ENCODE results near the gene KLHL29.

KLHL29 gene

DNA sequence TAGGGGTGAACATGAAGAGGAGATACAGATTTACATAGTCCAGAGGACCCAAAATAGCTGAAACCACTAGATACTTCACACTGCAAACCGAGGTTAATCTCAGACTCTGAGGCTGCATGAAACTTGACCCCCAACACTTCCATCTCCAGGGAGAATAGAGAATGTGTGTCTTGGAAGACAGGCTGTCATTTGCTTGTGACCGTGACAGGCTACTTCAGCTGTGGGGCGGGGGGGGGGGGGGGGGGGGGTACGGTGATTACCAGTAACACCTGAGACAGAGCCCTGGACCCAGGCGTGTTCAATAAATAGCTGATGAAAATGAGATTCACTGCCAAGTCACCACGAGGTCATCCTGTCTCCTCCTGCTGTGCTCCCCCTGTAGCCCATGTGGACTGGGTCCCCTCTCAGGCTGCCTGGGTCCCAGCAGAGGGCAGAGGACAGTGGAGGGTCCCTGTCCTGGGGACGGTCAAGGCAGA lies 5.7 kb upstream of the KLHL29 start:
- H3K36me3 Mint-ChIP-seq: peaks cover 0 to under 1% of the 10 kb centered on the region in 2 donors
- no peak overlapping the region for H3K27ac Mint-ChIP-seq
- H3K4me1 Mint-ChIP-seq: peaks cover 17 to 20% of the 10 kb centered on the region in 2 donors
- H3K4me3 Mint-ChIP-seq: no peak overlapping the region
- peaks cover 39 to 49% of the 10 kb centered on the region in 2 donors for H3K27me3 Mint-ChIP-seq
- no peak for ATAC-seq (replicated peaks)
- H3K9me3 Mint-ChIP-seq: peaks cover 0 to 5% of the 10 kb centered on the region in 2 donors
- no peak for DNase-seq

DNA sequence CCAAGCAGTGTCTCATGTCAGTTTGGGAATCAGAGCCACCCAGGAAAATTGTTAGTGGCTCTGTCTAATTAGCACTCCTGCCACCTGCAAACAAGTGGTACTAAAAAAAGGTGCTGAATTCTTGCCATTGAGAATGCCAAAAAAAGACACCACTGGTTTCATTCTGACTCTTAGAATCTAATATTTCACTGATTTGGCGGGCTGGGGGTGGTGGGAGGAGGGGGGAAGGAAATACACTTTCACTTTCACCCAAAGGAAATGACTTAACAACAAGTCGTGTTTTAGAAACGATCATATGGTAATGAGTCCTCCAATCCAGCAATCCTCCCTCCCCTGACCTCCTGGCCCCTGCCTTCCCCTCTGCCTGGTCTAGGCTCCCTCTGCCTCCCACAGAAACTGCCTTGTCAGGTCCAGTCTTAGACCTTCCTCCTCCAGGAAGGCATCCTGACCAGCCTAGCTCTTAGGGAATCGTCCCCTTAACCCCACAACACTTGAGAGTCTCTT lies 4.4 kb upstream of the KLHL29 start:
- peaks cover 38 to 40% of the 10 kb centered on the region in 2 donors for H3K27me3 Mint-ChIP-seq
- DNase-seq (no peak), ATAC-seq (replicated peaks) (peak; percentile 45 to 51)
- peak overlapping the region; percentile 51 to 70 for H3K4me3 Mint-ChIP-seq
- peak overlapping the region; percentile 62 for H3K27ac Mint-ChIP-seq
- H3K36me3 Mint-ChIP-seq: peaks cover 0 to 4% of the 10 kb centered on the region in 2 donors
- H3K9me3 Mint-ChIP-seq: peaks cover 0 to 4% of the 10 kb centered on the region in 2 donors
- peaks cover 19 to 24% of the 10 kb centered on the region in 2 donors for H3K4me1 Mint-ChIP-seq

DNA sequence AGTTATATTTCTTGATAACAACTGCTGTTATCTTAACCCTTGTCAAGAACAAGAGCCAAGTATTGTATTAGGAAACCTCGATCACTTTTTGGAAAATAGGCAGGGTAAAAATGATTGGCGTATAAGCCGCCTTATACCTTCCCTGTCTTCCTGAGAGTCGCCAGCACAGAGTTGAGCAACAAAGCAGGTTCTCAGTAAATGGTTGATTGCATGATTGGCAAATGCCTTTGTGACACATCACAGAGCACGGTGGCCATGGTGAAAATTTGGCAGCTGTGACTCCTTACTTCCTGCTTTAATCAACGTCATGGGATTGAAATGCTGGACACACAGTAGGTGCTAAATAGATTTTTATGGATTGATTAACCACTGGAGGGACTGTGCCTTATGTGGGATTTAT lies 3.9 kb upstream of the KLHL29 start:
- H3K27me3 Mint-ChIP-seq: peaks cover 34 to 39% of the 10 kb centered on the region in 2 donors

DNA sequence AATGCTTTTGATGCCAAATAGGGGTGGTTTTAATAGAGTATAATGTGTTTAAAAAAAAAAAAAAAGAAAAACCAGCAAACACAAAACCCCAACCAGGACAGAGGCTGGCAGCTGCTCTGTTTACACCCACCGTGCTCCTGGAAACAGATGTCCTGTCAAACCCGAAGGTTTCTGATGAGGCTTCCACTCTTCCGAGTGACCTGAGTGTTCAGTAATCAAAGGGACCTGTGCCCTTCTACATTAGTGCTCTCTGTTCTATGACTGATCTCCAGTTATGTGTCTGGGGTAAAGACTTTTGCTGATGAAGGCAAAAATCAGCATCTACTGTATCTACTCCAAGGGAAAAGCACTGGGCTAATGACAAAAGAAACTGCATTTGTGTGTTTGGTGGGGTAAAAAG lies 3.5 kb upstream of the KLHL29 start:
- peaks cover 0 to 4% of the 10 kb centered on the region in 2 donors for H3K36me3 Mint-ChIP-seq

More for the DNA sequence above, 3.9 kb upstream of the KLHL29 start:
- ATAC-seq (replicated peaks) (no peak), DNase-seq (no peak)
- peaks cover 0 to 4% of the 10 kb centered on the region in 2 donors for H3K36me3 Mint-ChIP-seq
- H3K4me1 Mint-ChIP-seq: peaks cover 19 to 27% of the 10 kb centered on the region in 2 donors
- peak overlapping the region; percentile 51 to 70 for H3K4me3 Mint-ChIP-seq
- H3K9me3 Mint-ChIP-seq: peaks cover 0 to 1% of the 10 kb centered on the region in 2 donors
- H3K27ac Mint-ChIP-seq: peak overlapping the region; percentile 62

DNA sequence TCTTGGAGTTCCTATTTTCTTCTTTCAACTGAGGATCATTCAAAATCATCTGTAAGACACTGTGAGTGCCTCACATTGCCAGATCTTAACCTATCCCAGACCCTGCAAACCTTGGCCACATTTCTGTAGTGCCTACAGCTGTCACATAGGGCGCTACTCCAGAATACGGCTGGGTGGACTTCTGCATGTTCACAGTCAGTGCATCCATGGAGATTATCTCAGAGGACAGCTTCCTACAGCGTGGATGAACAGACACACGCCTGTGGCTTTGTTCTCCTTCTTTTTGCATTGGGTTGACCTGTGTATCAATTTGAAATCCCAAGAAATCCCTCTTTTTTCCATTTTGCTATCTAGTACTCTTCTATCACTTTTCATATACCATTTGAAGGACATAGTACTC lies 1.9 kb upstream of the KLHL29 start:
- peaks cover 0 to 4% of the 10 kb centered on the region in 2 donors for H3K36me3 Mint-ChIP-seq
- peaks cover 0 to 1% of the 10 kb centered on the region in 2 donors for H3K9me3 Mint-ChIP-seq
- no peak overlapping the region for H3K4me3 Mint-ChIP-seq
- peaks cover 24 to 38% of the 10 kb centered on the region in 2 donors for H3K4me1 Mint-ChIP-seq
- no peak overlapping the region for H3K27ac Mint-ChIP-seq
- no peak for DNase-seq
- peaks cover 32 to 44% of the 10 kb centered on the region in 2 donors for H3K27me3 Mint-ChIP-seq
- no peak for ATAC-seq (replicated peaks)

More for the DNA sequence above, 3.5 kb upstream of the KLHL29 start:
- no peak overlapping the region for H3K4me3 Mint-ChIP-seq
- peaks cover 34 to 39% of the 10 kb centered on the region in 2 donors for H3K27me3 Mint-ChIP-seq
- H3K4me1 Mint-ChIP-seq: peaks cover 22 to 31% of the 10 kb centered on the region in 2 donors
- peaks cover 0 to 1% of the 10 kb centered on the region in 2 donors for H3K9me3 Mint-ChIP-seq
- no peak for DNase-seq
- H3K27ac Mint-ChIP-seq: no peak overlapping the region
- ATAC-seq (replicated peaks): no peak

DNA sequence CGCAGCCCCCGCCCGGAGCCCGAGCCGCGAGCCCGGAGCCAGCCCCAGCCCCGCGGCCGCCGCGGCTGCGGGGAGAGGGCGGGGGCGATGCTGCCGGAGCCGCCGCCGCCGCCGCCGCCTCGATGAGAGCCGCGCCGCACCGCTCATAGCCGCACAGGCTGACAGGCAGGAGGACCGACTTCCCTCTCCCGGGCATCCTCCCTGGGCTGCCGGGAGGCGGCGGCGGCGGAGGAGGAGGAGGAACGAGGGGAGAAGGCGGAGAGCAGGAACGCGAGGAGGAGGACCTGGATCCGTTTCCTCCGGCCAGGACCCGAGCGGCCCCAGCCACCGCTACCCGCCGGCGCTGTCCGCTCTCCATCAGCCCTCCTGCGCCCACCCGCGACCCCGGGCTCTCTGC lies 370 bp downstream of the KLHL29 start:
- ATAC-seq (replicated peaks) (peak; percentile 40 to 45), DNase-seq (no peak)
- Mint-ChIP-seq H3K9me3 (peaks cover 0 to 1% of the 10 kb centered on the region in 2 donors), H3K36me3 (peaks cover 0 to 4% of the 10 kb centered on the region in 2 donors), H3K4me3 (peak overlapping the region in 1 of 2 donors; percentile 53), H3K27me3 (peaks cover 51 to 65% of the 10 kb centered on the region in 2 donors), H3K27ac (no peak overlapping the region), H3K4me1 (peaks cover 21 to 34% of the 10 kb centered on the region in 2 donors)

DNA sequence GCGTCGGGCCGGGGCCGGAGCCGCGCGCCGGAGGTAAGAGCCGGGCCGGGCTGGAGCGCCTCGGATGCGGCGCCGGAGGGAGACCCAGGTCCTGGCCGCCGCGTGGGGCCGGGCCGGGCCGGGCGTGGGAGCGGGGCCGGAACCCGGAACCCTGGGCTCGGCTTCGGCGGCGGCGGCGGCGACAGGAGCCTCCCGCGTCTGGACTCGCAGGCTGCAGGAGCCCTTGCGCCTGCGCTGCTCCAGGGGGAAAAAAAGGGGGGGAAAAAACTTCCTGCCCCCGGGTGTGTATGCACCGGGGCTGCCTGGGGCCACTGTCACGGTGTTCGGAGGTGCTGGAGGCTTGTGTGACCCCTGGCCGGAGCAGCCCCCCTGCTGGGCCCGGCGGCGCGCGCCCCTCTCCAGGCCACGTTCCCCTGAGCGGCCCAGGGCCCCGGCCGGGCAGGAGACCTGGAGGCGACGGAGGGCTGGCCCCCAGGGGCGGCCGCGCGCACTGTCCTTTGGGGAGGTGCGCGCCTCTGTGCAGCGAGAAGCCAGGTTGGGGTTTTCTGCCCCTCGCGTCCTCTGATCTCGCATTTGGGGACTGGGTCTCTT lies 864 bp downstream of the KLHL29 start:
- Mint-ChIP-seq H3K27ac (peak overlapping the region; percentile 73), H3K4me1 (peaks cover 16 to 29% of the 10 kb centered on the region in 2 donors), H3K9me3 (peaks cover 0 to 1% of the 10 kb centered on the region in 2 donors), H3K4me3 (peak overlapping the region; percentile 81 to 82), H3K27me3 (peaks cover 52 to 68% of the 10 kb centered on the region in 2 donors), H3K36me3 (peaks cover 0 to 4% of the 10 kb centered on the region in 2 donors)
- DNase-seq: no peak
- peak; percentile 7 to 19 for ATAC-seq (replicated peaks)

DNA sequence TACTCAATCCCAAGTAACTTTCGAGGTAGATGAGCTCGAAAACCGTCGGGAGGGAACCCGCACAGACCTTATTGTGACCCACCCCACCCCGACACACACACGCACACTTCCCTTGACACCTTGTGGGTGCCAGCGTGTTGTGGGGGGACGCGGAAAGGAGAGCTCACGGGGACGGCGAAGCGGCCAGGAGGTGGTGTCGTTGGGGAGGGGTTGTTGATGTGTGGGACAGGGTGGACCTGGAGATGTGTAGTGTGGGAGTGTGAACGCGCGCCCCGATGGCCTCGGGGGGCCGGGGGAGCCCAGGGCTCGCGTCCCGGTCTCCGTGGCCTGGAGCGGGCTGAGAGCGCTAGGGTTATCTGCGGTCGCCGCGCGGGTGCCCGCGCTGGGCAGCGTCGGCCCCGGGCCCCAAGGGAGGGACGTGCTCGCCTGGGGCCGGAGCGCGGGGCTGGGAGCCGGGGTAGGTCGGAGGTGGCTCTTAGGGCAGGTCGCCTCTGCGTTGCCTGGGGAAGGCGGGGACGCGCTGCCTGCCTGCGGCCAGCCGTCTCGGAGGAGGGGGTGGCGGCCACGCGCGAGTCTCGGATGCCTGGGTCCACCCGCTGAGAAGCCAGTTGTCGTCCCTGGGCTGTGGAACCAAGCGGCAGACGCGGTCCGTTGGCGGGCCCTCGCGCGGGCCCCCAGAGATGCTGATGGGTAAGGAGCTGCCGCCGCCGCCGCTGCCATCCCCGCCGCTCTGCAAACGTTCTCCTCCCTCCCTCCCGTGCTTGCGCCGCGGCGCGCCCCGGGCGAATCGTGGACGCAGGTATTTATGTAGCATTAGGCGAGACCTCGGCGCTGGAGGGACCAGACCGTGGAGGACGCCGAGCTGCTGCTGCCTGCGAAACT lies 1.6 kb downstream of the KLHL29 start:
- peaks cover 10 to 22% of the 10 kb centered on the region in 2 donors for H3K4me1 Mint-ChIP-seq
- DNase-seq: no peak
- peaks cover 57 to 75% of the 10 kb centered on the region in 2 donors for H3K27me3 Mint-ChIP-seq
- peaks cover 0 to 4% of the 10 kb centered on the region in 2 donors for H3K36me3 Mint-ChIP-seq
- ATAC-seq (replicated peaks): peak; percentile 22
- no peak overlapping the region for H3K27ac Mint-ChIP-seq
- peaks cover 0 to 1% of the 10 kb centered on the region in 2 donors for H3K9me3 Mint-ChIP-seq
- peak overlapping the region; percentile 81 to 82 for H3K4me3 Mint-ChIP-seq

DNA sequence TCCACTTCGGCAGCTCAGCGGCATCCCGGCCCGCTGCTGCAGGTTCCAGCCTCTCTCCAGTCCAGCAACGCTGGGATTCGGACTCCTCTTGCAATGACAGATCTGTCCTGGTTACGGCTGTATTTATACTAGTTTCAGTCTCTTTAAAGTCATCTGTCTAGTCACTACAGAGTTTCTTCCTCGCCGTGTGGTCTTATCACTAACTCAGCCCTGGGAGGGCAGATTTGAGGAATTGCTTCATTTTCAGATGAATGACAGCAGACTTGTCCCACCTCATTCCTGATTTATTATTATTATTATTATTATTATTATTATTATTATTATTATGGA lies 2.2 kb downstream of the KLHL29 start:
- H3K4me3 Mint-ChIP-seq: peak overlapping the region; percentile 81 to 82
- H3K4me1 Mint-ChIP-seq: peaks cover 8 to 20% of the 10 kb centered on the region in 2 donors
- H3K36me3 Mint-ChIP-seq: peaks cover 0 to 4% of the 10 kb centered on the region in 2 donors
- no peak for DNase-seq
- H3K27ac Mint-ChIP-seq: no peak overlapping the region
- H3K27me3 Mint-ChIP-seq: peaks cover 56 to 79% of the 10 kb centered on the region in 2 donors
- no peak for ATAC-seq (replicated peaks)
- H3K9me3 Mint-ChIP-seq: peaks cover 0 to 1% of the 10 kb centered on the region in 2 donors

DNA sequence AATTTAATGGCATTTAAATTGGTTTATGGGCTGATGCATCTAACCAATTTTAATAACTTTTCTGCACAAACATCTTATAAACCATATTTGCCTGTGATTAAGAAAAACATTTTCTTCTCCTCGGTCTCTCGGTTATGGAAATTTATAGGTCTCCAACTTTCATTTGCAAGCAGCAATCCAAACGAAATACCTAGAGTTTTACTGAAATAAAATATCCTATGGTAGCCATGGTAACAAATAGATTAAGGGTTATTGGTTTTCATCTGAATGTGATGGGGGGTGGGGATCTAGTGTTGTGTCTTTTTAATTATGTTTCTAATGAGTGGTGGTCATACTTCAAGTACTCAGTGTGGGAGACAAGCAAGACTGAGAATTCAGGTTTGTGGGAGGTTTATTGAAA lies 2.9 kb downstream of the KLHL29 start:
- Mint-ChIP-seq H3K4me1 (peaks cover 8 to 20% of the 10 kb centered on the region in 2 donors), H3K27me3 (peaks cover 49 to 77% of the 10 kb centered on the region in 2 donors), H3K4me3 (no peak overlapping the region), H3K9me3 (peaks cover 0 to 1% of the 10 kb centered on the region in 2 donors), H3K36me3 (peaks cover 0 to 4% of the 10 kb centered on the region in 2 donors), H3K27ac (no peak overlapping the region)
- DNase-seq: no peak
- no peak for ATAC-seq (replicated peaks)

DNA sequence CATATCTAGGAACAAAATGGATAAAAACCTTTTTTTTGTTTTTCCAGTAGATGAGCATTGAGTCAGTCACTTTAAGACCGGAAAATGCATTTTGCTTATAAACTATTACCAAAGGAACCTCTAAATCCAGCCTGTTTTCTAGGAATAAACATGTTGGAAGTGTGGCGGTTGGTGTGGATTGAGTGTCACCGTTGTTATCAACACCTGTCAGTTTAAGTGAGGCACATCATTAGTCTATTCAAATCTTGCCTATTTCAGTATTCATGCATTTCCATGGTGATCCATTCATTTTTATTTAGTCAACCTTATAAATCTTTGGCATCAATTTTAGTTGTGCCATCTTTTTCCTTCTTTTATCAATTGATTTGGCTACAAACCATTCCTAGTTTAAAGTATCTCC lies 3.3 kb downstream of the KLHL29 start:
- Mint-ChIP-seq H3K4me3 (no peak overlapping the region), H3K27ac (no peak overlapping the region), H3K4me1 (peaks cover 8 to 20% of the 10 kb centered on the region in 2 donors), H3K9me3 (peaks cover 0 to 1% of the 10 kb centered on the region in 2 donors), H3K36me3 (peaks cover 0 to 4% of the 10 kb centered on the region in 2 donors), H3K27me3 (peaks cover 49 to 77% of the 10 kb centered on the region in 2 donors)
- no peak for DNase-seq
- ATAC-seq (replicated peaks): no peak

DNA sequence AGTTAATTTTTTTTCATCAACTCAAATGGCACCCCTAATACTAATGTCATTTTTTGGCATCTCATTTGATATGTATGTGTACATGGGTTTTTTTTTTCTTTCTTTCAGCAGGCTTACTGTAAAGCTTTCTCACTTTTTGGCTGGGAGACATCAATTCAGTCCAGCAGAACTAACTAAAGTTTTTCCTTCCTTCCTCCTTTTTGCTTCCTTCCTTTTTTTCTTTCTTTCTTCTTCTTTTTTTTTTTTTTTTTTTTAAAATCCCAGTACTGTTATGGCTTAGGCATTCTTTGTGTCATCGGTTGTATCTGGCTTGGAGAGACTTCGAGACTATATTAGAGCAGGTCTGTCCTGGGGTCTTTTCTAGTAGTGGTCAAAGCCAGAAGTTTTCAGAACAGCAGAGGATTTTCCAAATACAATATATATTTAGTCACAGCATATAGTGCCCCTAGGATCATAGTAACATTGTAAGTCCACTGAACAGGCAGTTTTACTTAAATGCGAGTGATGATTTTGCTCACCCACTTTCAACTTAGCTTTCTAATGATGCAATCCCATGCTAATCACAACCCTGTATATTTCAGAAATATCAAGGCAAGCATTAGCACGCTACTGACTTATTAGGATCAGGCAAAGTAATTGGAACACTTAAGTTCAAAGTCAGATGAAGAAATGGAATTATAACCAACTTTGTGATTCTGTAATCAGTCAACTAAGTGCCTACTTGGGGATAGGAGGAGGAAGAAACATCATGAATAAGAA lies 4.0 kb downstream of the KLHL29 start:
- H3K4me1 Mint-ChIP-seq: peaks cover 8 to 20% of the 10 kb centered on the region in 2 donors
- H3K9me3 Mint-ChIP-seq: peaks cover 0 to 1% of the 10 kb centered on the region in 2 donors
- ATAC-seq (replicated peaks) (no peak), DNase-seq (no peak)
- H3K4me3 Mint-ChIP-seq: no peak overlapping the region
- no peak overlapping the region for H3K27ac Mint-ChIP-seq
- peaks cover 0 to 4% of the 10 kb centered on the region in 2 donors for H3K36me3 Mint-ChIP-seq
- H3K27me3 Mint-ChIP-seq: peaks cover 49 to 77% of the 10 kb centered on the region in 2 donors

DNA sequence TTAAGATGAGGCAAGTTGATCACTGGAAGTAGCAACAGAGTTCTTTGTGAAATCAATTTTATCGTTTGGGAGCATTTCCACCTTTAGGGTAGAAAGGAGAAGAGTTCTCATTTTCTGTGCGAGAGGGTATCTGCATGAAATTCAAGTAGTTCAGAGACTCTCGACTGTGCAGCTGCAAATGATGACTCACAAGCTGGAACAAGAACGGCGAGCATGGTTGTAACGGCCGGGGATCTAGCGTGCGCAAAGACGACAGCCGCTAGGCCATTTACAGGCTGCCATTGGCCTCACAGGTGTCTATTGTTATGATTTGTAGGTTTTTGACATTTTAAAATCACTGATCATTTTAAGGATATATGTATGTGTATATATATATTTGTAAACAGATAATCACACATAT lies 5.2 kb downstream of the KLHL29 start:
- Mint-ChIP-seq H3K4me1 (peaks cover 5 to 14% of the 10 kb centered on the region in 2 donors), H3K27me3 (peaks cover 54 to 74% of the 10 kb centered on the region in 2 donors), H3K36me3 (no peaks in the 10 kb centered on the region), H3K4me3 (no peak overlapping the region), H3K9me3 (no peaks in the 10 kb centered on the region), H3K27ac (no peak overlapping the region)
- no peak for DNase-seq
- ATAC-seq (replicated peaks): no peak

Data from stimulated activated naive B cell treated with anti-CD40 and anti-IgM and Interleukin-4, amounts not matched to agents 10 μg/mL and 1 μg/mL and 100 μg/mL, for 72 hours (primary cell).